NK-92 treated with Interleukin-12 subunit alpha and Interleukin-12 subunit beta, amount 100 ng/mL, for 24 hours (cell line): ENCODE measurements around the gene ELFN1.
"Not testable (repeated sequence)": the region's sequence is repeated elsewhere in the genome, so short reads cannot be mapped to it uniquely, and the experiment has no call there.

Experiments used
- DNase-seq: peaks from one replicate; lab custom pipeline; 2025; lab: John Stamatoyannopoulos, UW

Gene ELFN1

DNA sequence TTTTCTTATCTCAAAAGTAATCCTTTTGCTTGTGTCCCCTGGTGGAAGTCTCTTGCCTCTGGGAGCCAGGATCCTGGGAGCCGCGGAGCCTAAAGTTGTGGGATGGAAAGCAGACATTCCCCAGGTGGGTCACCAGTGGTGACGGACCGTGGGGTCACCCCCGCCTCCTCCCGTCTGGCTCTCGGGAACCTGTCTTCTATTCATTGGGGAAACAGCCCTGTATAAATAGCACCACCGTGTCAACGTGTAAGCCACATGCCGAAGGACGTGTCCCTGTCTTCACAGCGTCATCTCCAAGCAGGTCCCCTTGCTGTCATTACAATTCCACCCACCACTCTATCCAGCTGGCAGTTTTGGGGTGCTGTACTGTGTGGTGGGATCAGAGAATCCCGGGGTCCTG, 87.5 kb downstream of the ELFN1 start:
- no peak for DNase-seq

DNA sequence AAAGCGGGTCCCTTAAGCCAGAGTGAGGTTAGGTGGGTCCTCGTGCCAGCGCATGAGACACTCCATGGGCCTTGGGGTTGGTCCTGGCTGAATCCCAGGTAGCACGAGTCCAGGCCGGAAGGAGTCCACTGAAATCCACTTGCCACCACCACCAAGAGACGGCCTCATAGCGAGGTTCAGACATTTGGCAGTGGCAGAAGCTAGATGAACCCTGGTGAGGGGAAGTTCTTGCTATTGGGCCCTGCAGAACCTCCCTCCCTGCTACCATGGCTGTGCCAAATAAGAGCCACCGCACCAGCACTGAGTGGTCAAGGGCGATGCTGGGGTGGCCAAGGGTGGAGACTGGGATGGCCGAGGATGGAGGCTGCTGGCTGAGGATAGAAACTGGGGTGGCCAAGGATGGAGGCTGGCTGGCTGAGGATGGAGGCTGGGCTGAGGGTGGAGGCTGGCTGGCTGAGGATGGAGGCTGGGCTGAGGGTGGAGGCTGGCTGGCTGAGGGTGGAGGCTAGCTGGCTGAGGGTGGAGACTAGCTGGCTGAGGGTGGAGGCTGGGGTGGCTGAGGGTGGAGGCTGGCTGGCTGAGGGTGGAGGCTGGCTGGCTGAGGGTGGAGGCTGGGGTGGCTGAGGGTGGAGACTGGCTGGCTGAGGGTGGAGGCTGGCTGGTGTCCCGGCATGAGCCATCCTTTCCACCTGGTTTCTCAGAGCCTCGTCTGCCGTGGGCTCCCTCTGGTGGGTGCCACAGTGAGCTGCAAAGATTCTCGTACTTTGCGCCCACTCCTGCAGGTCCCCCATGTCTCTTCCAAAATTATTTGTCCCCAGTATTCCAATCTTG, 88.2 kb downstream of the ELFN1 start:
- DNase-seq = no peak

DNA sequence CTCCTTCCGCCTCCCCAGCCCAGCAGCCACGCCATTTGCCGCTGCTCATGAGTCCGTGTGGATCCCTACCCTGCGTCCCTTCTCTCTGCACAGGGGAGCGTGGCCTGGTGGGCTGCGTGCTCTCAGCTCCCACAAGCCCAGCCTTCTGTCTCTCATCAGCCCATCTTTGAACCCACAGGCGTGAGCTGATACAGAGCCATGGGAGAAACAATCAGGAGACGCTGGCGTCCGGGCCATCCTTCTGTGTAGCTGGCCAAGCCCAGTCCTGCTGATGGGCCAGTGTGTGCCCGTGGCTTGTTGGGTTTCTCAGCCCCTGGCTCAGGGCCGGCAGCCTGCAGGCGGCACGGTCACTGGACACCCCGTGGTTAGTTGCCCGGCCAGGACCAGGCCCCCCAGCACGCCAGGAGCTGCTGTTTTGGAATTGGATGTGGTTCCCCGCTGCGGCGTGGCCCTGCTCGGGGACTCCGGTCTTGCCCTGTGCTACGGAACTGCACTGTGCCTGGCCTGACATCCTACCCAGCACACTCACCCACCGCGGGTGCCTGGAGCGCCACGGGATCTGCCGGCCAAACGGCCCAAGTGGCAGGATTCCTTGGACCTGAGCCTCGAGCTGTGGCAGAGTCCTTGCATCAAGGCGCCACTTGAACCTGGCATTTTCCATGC, 88.9 kb downstream of the ELFN1 start:
- no peak for DNase-seq

DNA sequence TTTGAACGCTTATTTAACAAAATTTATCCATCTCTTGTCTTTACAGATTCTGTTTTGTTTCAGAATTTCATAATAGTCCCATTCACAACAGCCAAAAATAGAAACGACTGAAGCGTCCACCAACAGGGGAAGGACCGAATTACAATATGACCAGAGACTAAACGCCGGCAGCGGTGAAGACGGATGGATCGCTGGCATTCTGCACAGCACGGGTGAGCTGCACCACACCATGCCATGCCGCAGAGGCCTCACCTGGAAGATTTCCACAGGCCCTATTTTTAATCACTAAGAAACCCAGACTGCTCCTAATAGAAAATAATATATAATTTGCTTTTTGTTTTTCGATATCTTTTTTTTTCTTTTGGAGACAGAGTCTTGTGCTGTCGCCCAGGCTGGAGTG, 91.0 kb downstream of the ELFN1 start:
- DNase-seq = no peak

DNA sequence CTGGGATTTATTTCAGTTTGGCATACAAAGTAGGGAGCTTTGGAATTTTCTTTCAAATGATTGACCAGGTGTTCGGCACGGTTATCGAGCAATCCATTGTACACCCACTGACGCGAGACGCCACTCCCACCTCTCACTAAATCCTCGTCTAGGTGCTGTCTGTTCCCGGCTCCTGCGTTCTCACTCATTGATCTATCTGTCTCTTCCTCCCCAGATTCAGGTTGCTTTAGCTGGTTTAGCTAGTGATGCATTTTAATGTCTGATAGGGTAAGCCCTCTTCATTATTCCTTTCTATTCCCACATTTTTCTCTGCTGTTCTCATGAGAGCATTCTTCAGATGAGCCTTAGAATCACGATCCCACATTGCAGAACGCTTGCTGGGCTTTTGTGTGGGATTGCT, 91.7 kb downstream of the ELFN1 start:
- no peak for DNase-seq

DNA sequence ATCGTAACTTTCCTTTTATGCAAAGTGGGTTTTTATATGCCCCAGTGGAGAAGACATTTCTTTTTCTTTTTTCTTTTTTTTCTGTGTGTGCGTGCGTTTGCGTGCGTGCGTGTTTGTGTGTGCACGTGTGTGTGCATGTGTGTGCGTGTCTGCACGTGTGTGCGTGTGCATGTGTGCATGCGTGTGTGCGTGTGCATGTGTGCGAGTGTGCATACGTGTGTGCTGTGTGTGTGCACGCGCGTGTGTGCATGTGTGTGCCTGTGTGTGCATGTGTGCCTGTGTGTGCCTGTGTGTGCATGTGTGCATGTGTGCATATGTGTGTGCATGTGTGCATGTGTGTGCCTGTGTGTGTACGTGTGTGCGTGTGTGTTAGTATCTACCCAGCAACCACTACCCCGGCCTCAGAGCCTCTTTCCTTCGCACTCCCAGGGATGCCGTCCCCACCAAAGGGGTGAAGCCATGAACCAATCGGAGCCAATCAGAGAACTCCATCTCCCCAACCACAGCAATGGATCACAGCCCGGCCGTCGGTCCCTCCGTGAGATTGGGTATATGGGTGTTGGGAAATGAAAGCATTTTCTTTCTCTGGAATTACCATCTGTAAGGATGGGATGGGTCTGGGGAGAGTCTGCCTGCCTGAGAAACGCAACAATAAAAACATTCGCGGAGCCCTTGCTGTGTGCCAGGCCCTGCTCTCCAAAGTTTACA, 92.3 kb downstream of the ELFN1 start:
- DNase-seq = no peak

DNA sequence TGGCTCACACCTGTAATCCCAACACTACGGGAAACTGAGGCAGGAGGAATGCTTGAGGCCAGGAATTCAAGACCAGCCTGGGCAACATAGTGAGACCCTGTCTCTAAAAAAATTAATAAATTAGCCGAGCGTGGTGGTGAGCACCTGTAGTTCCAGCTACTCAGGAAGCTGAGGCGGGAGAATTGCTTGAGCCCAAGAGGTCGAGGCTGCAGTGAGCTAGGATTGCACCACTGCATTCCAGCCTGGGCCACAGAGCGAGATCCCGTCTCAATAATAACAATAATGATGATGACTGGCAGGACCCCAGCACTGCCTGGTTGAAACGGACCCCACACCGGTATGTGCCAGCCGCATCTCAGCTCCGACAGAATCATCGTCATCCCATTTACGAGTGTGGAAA, 93.0 kb downstream of the ELFN1 start:
- no peak for DNase-seq

DNA sequence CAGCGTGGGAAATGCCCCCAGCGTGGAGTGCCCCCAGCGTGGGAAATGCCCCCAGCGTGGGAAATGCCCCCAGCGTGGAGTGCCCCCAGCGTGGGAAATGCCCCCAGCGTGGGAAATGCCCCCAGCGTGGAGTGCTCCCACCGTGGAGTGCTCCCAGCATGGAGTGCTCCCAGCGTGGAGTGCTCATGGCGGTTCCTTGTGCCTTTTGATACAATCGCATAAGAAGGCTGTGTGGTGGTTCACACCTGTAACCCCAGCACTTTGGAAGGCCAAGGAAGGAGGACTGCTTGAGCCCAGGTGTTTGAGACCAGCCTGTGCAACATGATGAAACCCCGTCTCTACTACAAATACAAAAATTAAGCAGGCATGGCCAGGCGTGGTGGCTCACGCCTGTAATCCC, 93.8 kb downstream of the ELFN1 start:
- not testable (repeated sequence) for DNase-seq

DNA sequence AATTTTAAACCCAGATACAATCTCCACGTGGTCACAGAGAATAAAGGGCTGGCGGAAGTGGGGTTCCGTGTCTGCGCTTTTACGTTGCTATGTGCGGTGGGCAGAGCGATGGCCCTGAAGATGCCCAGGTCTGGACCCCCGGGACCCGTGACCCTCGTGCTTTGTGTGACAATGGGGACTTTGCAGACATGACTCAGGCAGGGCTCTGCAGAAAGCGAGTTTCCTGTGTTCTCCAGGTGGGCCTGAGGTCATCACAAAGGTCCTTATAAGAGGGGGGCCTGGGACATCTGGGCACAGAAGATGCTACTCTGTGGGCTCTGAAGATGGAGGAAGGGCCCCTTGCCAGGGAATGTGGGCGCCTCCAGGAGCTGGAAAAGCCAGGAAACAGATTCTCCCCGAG, 95.3 kb downstream of the ELFN1 start:
- no peak for DNase-seq

DNA sequence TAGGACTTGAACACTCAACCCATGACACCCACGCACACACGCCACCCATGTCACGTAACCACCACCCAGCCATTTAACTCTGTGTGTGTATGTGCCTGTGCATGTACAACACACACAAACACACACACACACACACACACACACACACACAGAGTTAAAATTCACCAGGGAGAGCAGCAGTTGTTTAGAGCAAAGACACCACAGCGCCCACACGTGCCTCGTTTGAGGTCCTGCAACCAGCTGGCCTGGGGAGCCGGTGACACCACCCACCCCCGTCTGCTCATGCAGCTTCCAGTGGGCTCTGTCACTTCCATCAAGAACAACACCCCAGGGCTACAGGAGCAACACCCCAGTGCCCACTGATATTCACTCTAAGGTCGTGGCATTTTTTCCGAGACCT, 97.4 kb downstream of the ELFN1 start:
- DNase-seq = no peak

DNA sequence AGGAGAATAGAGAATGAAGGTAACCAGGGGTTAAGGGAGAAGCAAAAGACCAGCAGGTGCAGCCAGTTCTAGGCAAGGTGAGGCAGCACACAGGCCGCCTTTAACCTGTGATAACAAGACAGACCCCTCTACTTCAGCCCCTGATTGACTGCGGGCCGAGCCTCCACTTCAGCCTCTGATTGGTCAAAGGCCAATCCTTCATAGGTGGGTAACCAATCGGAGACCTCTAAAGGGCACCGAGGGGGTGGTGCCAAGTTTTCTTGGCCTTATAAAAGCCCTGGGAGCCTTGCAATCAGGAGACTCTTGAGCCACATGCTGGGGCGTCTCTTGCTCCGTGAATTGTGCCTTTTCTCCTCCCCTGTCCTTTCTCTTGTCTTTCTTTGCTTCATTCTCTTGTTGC, 98.8 kb downstream of the ELFN1 start:
- DNase-seq = no peak

DNA sequence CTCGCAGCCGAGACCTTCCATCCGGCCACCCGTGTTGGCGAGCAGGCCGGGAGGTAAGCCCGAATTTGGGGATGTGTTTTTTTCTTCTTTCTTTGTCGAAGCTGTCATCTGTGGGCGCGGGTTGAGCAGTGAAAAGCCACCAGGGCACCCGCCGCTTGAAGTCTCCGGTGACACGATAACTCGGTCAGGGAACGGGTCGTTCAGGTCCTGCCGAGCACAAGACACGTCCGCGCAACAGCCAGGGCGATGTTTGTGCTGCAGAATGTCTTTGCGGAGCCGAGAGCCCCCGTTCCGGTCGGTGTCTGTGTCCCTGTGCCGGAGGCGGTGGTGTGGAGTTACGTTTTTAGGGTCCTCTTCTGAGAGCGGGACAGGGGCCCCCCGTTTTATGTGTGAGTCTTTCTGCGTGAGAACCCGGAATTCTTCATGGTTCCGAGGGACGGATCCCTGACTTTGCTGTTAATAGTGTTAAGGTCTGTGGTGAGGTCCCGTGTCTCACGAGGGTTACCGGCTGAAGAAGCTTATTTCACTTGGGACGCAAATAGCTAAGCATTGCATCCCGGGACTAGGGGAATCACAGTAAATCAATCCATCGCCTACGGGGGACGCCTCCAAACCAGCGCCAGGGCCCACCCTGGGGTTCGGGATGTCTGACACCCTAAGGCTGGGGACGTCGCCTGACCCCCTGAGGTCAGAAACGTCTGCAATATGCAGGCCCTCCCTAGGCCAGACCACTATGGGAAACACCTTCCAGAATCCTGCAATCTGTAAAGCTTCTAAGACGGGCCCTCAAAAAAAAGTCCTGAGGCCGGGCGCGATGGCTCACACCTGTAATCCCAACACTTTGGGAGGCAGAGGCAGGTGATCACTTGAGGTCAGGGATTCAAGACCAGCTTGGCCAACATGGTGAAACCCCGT, 99.5 kb downstream of the ELFN1 start:
- no peak for DNase-seq

DNA sequence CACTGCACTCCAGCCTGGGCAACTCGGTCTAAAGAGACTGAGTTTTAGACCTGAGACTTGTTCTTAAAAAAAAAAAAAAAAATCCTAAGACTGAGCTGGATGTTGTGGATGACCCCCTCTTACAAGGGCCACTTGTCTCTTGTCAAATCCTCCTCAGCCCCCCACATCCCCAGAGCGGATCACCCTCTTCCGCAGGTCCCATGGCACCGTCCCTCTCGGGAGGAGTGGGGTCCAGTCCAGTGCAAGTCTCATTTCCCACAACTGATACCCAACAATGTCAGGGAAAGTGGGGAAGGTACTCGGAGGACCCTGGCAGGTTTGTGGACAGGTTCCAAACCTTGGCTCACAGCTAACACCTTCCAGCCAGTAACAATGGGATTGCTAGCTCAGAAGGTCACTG, 100.3 kb downstream of the ELFN1 start:
- DNase-seq = no peak

DNA sequence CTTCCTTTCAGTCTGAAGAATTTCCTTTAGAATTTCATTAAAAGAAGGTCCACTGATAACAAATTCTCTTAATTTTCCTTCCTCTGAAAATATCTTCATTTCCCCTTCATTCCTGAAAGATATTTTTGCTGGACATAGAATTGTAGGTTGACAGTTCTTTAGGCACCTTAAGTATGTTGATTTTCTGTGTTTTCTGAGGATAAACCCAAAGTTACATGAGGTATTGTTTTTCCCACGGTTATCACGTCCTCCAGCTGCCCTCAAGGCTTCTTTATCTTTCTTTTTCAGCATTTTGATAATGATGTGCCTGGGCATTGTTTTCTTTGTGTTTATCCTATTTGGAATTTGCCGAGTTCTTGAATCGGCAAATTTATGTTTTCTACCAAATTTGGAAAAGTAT, 105.3 kb downstream of the ELFN1 start:
- DNase-seq = no peak

DNA sequence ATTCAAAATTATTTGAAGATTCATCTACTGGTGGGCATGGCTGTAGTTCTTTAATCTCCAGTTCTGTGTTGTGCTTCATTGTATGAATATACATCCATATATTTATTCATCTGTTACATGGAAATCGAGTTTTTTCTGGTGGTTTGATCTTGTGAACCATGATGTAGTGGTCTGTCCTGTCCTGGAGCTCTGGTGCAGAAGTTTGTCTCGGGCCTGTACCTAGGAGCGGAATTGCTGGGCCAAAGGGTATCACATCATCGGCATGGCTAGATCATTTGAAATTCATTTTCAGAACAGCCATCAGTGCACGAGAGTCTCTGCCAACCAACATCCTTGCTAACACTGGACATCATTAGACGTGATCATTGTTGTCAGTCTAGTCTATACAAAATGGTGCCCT, 107.0 kb downstream of the ELFN1 start:
- no peak for DNase-seq

DNA sequence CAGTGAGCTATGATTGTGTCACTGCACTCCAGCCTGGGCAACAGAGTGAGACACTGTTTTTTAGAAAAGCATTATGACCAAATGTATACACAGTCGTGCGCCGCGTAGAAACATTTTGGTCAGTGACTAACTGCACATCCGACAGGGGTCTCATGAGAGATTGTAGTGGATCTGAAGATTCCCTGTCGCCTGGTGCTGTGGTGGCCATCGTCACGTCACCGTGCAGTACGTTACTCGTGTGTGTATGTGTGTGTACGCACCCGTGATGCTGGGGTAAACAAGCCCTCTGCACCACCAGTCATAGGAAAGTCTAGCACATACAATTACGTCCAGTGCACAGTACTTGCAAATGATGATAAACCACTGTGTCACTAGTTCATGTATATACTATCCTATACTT, 109.4 kb downstream of the ELFN1 start:
- DNase-seq = no peak

DNA sequence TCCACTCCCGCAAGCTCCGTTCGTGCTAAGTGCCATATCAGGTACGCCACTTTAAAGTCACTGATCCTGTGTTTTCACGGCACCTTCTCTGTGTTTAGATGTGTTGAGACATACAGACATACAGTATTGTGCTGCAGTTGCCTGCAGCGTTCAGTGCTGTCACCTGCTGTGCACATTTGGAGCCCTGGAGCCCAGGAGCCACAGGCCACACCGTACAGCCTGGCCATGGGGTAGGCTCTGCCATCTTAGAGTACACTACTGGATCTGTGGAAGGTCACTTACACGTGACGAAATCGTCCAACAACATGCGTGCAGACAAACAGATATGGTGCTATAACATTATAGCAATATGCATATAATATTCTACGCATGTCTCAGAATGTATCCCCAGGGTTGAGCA, 111.3 kb downstream of the ELFN1 start:
- DNase-seq = no peak

DNA sequence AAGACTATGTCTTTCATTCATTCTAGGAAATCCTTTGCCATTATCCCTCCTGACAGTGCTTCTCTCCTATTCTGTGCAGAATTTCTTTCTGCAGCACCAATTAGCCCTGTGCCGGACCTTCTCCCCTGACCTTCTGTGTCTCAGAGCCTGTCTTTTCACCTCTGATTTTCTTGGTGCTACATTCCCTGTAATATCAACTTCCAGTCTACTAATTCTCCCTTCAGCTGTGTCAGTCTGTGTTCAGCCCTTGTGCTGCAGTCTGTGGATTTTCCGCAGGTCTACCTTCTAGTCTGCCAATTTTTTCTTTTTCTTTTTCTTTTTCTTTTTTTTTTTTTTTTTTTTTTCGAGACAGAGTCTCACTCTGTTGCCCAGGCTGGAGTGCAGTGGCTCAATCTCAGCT, 115.8 kb downstream of the ELFN1 start:
- no peak for DNase-seq

DNA sequence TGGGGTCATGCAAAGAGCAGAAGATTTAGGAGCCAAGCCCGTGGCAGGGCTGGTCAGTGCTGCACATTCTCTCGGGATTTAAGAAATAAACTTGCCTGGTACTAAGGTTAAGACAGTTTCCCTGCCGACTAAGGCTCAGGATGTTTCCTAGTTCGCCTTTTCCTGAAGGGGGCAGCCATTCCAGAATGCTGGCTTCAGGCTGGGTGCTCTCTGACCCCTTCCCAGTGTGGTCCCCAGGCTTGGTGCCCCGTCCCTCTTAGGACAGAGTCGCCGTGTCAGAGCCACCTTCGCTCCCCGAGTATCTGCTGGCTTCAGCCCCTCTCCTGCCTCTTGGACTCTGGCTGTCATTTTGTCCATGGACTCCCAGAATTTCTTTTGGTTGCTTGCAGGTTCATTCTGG, 117.2 kb downstream of the ELFN1 start:
- DNase-seq = no peak

DNA sequence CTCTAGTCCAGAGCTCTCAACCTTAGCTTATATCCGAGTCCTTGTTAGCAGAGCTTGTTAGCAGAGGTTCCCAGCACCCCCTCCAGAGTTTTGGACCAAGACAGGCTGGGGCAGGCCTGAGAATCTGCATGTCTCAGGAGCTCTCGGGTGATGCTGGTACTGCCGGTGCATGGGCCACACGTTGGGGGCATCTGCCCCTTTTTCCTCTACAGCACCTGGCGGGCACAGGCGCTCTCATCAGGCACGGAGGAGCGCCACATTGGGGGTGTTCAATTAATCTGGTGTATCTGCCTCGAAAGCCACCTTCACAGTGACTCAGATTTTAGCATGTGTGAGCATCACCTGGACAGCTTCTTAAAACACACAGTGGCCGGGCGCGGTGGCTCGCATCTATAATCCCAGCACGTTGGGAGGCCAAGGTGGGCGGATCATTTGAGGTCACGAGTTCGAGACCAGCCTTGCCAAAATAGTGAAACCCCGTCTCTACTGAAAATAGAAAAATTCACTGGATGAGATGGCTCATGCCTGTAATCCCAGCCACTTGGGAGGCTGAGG, 117.7 kb downstream of the ELFN1 start:
- no peak for DNase-seq

DNA sequence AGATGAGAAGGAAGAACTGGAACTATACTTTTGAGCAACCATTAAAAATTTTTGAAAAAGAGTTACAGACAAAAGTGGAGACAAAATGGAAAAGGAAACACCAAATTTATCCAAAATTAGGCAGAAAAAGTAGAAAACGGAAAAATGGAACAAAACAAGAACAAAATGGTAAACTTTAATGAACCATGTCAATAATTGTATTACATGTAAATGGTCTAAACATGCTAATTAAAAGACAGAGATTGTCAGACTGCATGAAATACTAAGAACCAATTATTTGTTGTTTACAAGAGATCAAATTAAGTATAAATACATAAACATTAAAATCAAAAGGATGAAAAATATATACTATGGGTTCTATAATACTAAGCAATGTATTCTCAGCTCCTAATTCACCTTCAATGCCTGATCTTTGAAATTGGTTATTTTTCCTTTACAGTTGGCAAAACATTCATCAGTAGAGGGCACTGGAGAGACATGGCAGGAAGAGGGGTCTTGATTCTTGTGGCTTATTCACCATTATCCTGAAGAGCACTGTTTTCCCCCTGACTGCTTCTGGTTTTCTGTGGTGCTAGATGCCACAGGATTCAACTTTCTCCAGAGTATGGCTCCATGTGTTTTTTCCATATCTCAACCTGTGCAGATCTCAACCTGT, 124.9 kb downstream of the ELFN1 start:
- no peak for DNase-seq
